Measurements from ENCODE around the gene ADCY6. TPM values are rescaled to one million over a fixed set of nuclear protein-coding genes. Genes with fewer than 3 reads are reported as not detected.

The ADCY6 gene
- total RNA-seq, 2 experiments from 2014 or later, result not detected

GRCh38 chr12:48823281-48823680 is 34.4 kb upstream of the ADCY6 start:
- H3K4me1 ChIP-seq (ENCODE audit: insufficient read depth, low read length, poor library complexity, severe bottlenecking), result peaks cover 3% of the 10 kb centered on the region
- no peaks in the 10 kb centered on the region for H4K20me1 ChIP-seq (ENCODE audit: insufficient read depth, low read length)
- H3K4me2 ChIP-seq (ENCODE audit: low read length), result no peak overlapping the region
- POLR2A ChIA-PET, result no interaction called here
- no peaks in the 10 kb centered on the region for H3K9me2 ChIP-seq (ENCODE audit: insufficient read depth, low read length)
- TF ChIP-seq EZH2phosphoT487 (IDR thresholded peaks at IDR 0.05; ENCODE audit: borderline replicate concordance, low read depth, low read length) (no peak), CTCF (conservative IDR thresholded peaks at IDR 0.05; ENCODE audit: low read length) (no peak)
- H2AFZ ChIP-seq (ENCODE audit: low read length), result no peak overlapping the region
- no peak for DNase-seq (ENCODE audit: low spot score)
- H3K27ac ChIP-seq (ENCODE audit: low read depth, low read length, poor library complexity, severe bottlenecking), result no peak overlapping the region
- BruUV-seq (replicated peaks), result no TSS peak
- intact Hi-C loops (cut with micrococcal nuclease; ENCODE audit: unreplicated experiment), result no loop called here
- no peaks in the 10 kb centered on the region for H3K79me2 ChIP-seq (ENCODE audit: insufficient read depth, low read depth, low read length)
- no peak overlapping the region for H3K4me3 ChIP-seq (ENCODE audit: low read depth, low read length, poor library complexity, severe bottlenecking)
- peaks cover 9% of the 10 kb centered on the region; the same call in 1 of the 2 replicates for H3K36me3 ChIP-seq (ENCODE audit: insufficient read depth, low read length)
- CTCF ChIA-PET (ENCODE audit: unreplicated experiment), result interaction anchor here (0.6 kb wide), 1 partner anchor 33 kb away, joined by 3 read pairs; no protein-coding TSS in a partner anchor
- no peaks in the 10 kb centered on the region for H3K9me3 ChIP-seq (ENCODE audit: low read length)

GRCh38 chr12:48822711-48823110 is 33.8 kb upstream of the ADCY6 start:
- H3K4me2 ChIP-seq (ENCODE audit: low read length), result no peak overlapping the region
- no peaks in the 10 kb centered on the region for H3K9me2 ChIP-seq (ENCODE audit: insufficient read depth, low read length)
- no TSS peak for BruUV-seq (replicated peaks)
- H3K27ac ChIP-seq (ENCODE audit: low read depth, low read length, poor library complexity, severe bottlenecking), result no peak overlapping the region
- intact Hi-C loops (cut with micrococcal nuclease; ENCODE audit: unreplicated experiment), result no loop called here
- H3K36me3 ChIP-seq (ENCODE audit: insufficient read depth, low read length), result peaks cover 3% of the 10 kb centered on the region; the same call in 1 of the 2 replicates
- no peak overlapping the region for H3K4me3 ChIP-seq (ENCODE audit: low read depth, low read length, poor library complexity, severe bottlenecking)
- CTCF ChIA-PET (ENCODE audit: unreplicated experiment), result interaction anchor here (0.6 kb wide), 1 partner anchor 32 kb away, joined by 3 read pairs; no protein-coding TSS in a partner anchor
- H3K79me2 ChIP-seq (ENCODE audit: insufficient read depth, low read depth, low read length), result no peaks in the 10 kb centered on the region
- DNase-seq (ENCODE audit: low spot score), result no peak
- peaks cover 7% of the 10 kb centered on the region for H3K4me1 ChIP-seq (ENCODE audit: insufficient read depth, low read length, poor library complexity, severe bottlenecking)
- POLR2A ChIA-PET, result no interaction called here
- H4K20me1 ChIP-seq (ENCODE audit: insufficient read depth, low read length), result no peaks in the 10 kb centered on the region
- no peak for TF ChIP-seq EZH2phosphoT487 (IDR thresholded peaks at IDR 0.05; ENCODE audit: borderline replicate concordance, low read depth, low read length)
- no peak for TF ChIP-seq CTCF (conservative IDR thresholded peaks at IDR 0.05; ENCODE audit: low read length)
- H2AFZ ChIP-seq (ENCODE audit: low read length), result no peak overlapping the region
- no peaks in the 10 kb centered on the region for H3K9me3 ChIP-seq (ENCODE audit: low read length)

GRCh38 chr12:48822139-48822538 is 33.2 kb upstream of the ADCY6 start:
- no TSS peak for BruUV-seq (replicated peaks)
- intact Hi-C loops (cut with micrococcal nuclease; ENCODE audit: unreplicated experiment), result no loop called here
- TF ChIP-seq EZH2phosphoT487 (IDR thresholded peaks at IDR 0.05; ENCODE audit: borderline replicate concordance, low read depth, low read length) (no peak), CTCF (conservative IDR thresholded peaks at IDR 0.05; ENCODE audit: low read length) (no peak)

More at GRCh38 chr12:48822139-48822538, 33.2 kb upstream of the ADCY6 start:
- H3K4me1 ChIP-seq (ENCODE audit: insufficient read depth, low read length, poor library complexity, severe bottlenecking), result peaks cover 12% of the 10 kb centered on the region
- no peak overlapping the region for H3K27ac ChIP-seq (ENCODE audit: low read depth, low read length, poor library complexity, severe bottlenecking)
- H3K36me3 ChIP-seq (ENCODE audit: insufficient read depth, low read length), result no peaks in the 10 kb centered on the region
- DNase-seq (ENCODE audit: low spot score), result no peak
- H3K4me3 ChIP-seq (ENCODE audit: low read depth, low read length, poor library complexity, severe bottlenecking), result no peak overlapping the region
- H3K9me3 ChIP-seq (ENCODE audit: low read length), result no peaks in the 10 kb centered on the region
- H3K79me2 ChIP-seq (ENCODE audit: insufficient read depth, low read depth, low read length), result no peaks in the 10 kb centered on the region
- no peak overlapping the region for H3K4me2 ChIP-seq (ENCODE audit: low read length)
- H4K20me1 ChIP-seq (ENCODE audit: insufficient read depth, low read length), result no peaks in the 10 kb centered on the region
- CTCF ChIA-PET (ENCODE audit: unreplicated experiment), result no interaction called here
- no peaks in the 10 kb centered on the region for H3K9me2 ChIP-seq (ENCODE audit: insufficient read depth, low read length)
- no peak overlapping the region for H2AFZ ChIP-seq (ENCODE audit: low read length)
- POLR2A ChIA-PET, result no interaction called here
